DOHH2 (cell line): ENCODE results near the gene BHLHA15.

Experiments
- EZH2phosphoT487 ChIP-seq: fragments of 200-600 bp; sonication (generic); IDR thresholded peaks from 2 replicates; pipeline ENCODE4 v1.6.1; 2017; ENCODE audit warnings: borderline replicate concordance, mild to moderate bottlenecking, antibody characterized with exemption, low read length, moderate library complexity, mixed read lengths
- TF ChIP-seq, protein P1 (sequence below): fragments of 200-600 bp; sonication (generic); IDR thresholded peaks from one replicate; pipeline ENCODE4 v1.5.1; 2014; ENCODE audit warnings: antibody characterized with exemption, mild to moderate bottlenecking, low read depth, low read length; ENCODE audit not compliant: poor library complexity, severe bottlenecking

- TF ChIP-seq, protein P1, sequence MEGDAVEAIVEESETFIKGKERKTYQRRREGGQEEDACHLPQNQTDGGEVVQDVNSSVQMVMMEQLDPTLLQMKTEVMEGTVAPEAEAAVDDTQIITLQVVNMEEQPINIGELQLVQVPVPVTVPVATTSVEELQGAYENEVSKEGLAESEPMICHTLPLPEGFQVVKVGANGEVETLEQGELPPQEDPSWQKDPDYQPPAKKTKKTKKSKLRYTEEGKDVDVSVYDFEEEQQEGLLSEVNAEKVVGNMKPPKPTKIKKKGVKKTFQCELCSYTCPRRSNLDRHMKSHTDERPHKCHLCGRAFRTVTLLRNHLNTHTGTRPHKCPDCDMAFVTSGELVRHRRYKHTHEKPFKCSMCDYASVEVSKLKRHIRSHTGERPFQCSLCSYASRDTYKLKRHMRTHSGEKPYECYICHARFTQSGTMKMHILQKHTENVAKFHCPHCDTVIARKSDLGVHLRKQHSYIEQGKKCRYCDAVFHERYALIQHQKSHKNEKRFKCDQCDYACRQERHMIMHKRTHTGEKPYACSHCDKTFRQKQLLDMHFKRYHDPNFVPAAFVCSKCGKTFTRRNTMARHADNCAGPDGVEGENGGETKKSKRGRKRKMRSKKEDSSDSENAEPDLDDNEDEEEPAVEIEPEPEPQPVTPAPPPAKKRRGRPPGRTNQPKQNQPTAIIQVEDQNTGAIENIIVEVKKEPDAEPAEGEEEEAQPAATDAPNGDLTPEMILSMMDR, result no peak
- TF ChIP-seq EZH2phosphoT487, result no peak
These were observed at the start of gene BHLHA15 for GRCh38 chr7:98211221-98211675.
